ENCODE measurements around the gene EGFL6. TPM values are rescaled to one million over a fixed set of nuclear protein-coding genes. Genes with fewer than 3 reads are reported as not detected.

Gene EGFL6
- total RNA-seq, 1 experiment from 2014 or later, result not detected

GRCh38 chrX:13590914-13591313, 21.5 kb downstream of the EGFL6 start:
- TF ChIP-seq REST (IDR thresholded peaks at IDR 0.05; ENCODE audit: insufficient read depth in 1 of 2, low read depth in 2 of 2, low read length in 1 of 2) (no peak), TCF7L2 (IDR thresholded peaks at IDR 0.05; ENCODE audit: low read depth, low read length) (no peak), POLR2AphosphoS5 (IDR thresholded peaks at IDR 0.05; ENCODE audit: low read depth, low read length) (no peak), SIN3A (IDR thresholded peaks at IDR 0.05; ENCODE audit: borderline replicate concordance, insufficient read depth, low read depth, low read length) (no peak), CTCF (IDR thresholded peaks at IDR 0.05) (no peak)
- ATAC-seq (no peak), DNase-seq (ENCODE audit: low read depth, low spot score) (no peak)
- no peaks in the 10 kb centered on the region for H3K4me1 ChIP-seq (ENCODE audit: control insufficient read depth, insufficient read depth, low read length)
- BruUV-seq (replicated peaks), result no TSS peak
- no peaks in the 10 kb centered on the region for H3K9me3 ChIP-seq (ENCODE audit: control insufficient read depth, insufficient read depth, low read depth, low read length)
- in situ Hi-C loops (cut with HindIII; ENCODE audit: low pct_unique_long_range_greater_than_20kb, low sequenced_read_pairs), result no loop called here
- intact Hi-C loops (cut with micrococcal nuclease; ENCODE audit: unreplicated experiment), result no loop called here
- ChIA-PET CTCF (no interaction called here), POLR2A (no interaction called here)
- H3K27ac ChIP-seq (ENCODE audit: low read length), result no peak overlapping the region
- H3K36me3 ChIP-seq (ENCODE audit: control insufficient read depth, insufficient read depth, low read length), result no peaks in the 10 kb centered on the region
- H3K27me3 ChIP-seq (ENCODE audit: control insufficient read depth, insufficient read depth, low read length), result no peaks in the 10 kb centered on the region
- H3K4me3 ChIP-seq (ENCODE audit: low read depth in 2 of 2, low read length in 2 of 2), result no peak overlapping the region

- POLR2A ChIA-PET, result no interaction called here
- TF ChIP-seq POLR2AphosphoS5 (IDR thresholded peaks at IDR 0.05; ENCODE audit: low read depth, low read length) (no peak), REST (IDR thresholded peaks at IDR 0.05; ENCODE audit: insufficient read depth in 1 of 2, low read depth in 2 of 2, low read length in 1 of 2) (no peak), CTCF (IDR thresholded peaks at IDR 0.05) (no peak), TCF7L2 (IDR thresholded peaks at IDR 0.05; ENCODE audit: low read depth, low read length) (no peak), SIN3A (IDR thresholded peaks at IDR 0.05; ENCODE audit: borderline replicate concordance, insufficient read depth, low read depth, low read length) (no peak)
- intact Hi-C loops (cut with micrococcal nuclease; ENCODE audit: unreplicated experiment) (no loop called here), in situ Hi-C loops (cut with HindIII; ENCODE audit: low pct_unique_long_range_greater_than_20kb, low sequenced_read_pairs) (no loop called here)
- ATAC-seq (no peak), DNase-seq (ENCODE audit: low read depth, low spot score) (no peak)
- CTCF ChIA-PET, result interaction anchor here (0.7 kb wide), 1 partner anchor 30 kb away, joined by 3 read pairs; no protein-coding TSS in a partner anchor
- BruUV-seq (replicated peaks), result no TSS peak
- H3K9me3 ChIP-seq (ENCODE audit: control insufficient read depth, insufficient read depth, low read depth, low read length), result no peaks in the 10 kb centered on the region
- no peaks in the 10 kb centered on the region for H3K27me3 ChIP-seq (ENCODE audit: control insufficient read depth, insufficient read depth, low read length)
- no peaks in the 10 kb centered on the region for H3K36me3 ChIP-seq (ENCODE audit: control insufficient read depth, insufficient read depth, low read length)
- H3K4me3 ChIP-seq (ENCODE audit: low read depth in 2 of 2, low read length in 2 of 2), result no peak overlapping the region
- no peak overlapping the region for H3K27ac ChIP-seq (ENCODE audit: low read length)
- H3K4me1 ChIP-seq (ENCODE audit: control insufficient read depth, insufficient read depth, low read length), result no peaks in the 10 kb centered on the region
Observed at GRCh38 chrX:13597874-13598273, 28.5 kb downstream of the EGFL6 start.
